Measurements from ENCODE around the gene ENC1. TPM values are rescaled to one million over a fixed set of nuclear protein-coding genes. Genes with fewer than 3 reads are reported as not detected.

The ENC1 gene
- total and polyA plus RNA-seq, 3 donors from 2014 or later: 28.3 to 153 (median 89.7) TPM

GRCh38 chr5:74605759-74606158 is 34.8 kb downstream of the ENC1 start:
- Histone ChIP-seq H3K4me1 (no peaks in the 10 kb centered on the region), H3K4me3 (no peak overlapping the region), H3K9me3 (no peaks in the 10 kb centered on the region), H3K27ac (no peak overlapping the region), H3K27me3 (no peaks in the 10 kb centered on the region), H3K36me3 (ENCODE audit: low read depth, missing control alignments) (no peaks in the 10 kb centered on the region)
- TF ChIP-seq POLR2A (IDR thresholded peaks at IDR 0.05): no peak
- TF ChIP-seq CTCF (IDR thresholded peaks at IDR 0.05): no peak
- no peak for DNase-seq
- intact Hi-C loops (cut with DNase I; ENCODE audit: low total_unique reads): no loop called here
- 89 to 99% methylated on average over 4 of the region's 4 CpGs for WGBS, 2 donors

- H3K4me3 ChIP-seq: no peak overlapping the region
- DNase-seq: no peak
- TF ChIP-seq CTCF (IDR thresholded peaks at IDR 0.05) (no peak), POLR2A (IDR thresholded peaks at IDR 0.05) (no peak)
- WGBS, 2 donors: 85 to 92% methylated on average over 1 of the region's 1 CpG
- H3K27ac ChIP-seq: no peak overlapping the region
- H3K4me1 ChIP-seq: no peaks in the 10 kb centered on the region
- no peaks in the 10 kb centered on the region for H3K9me3 ChIP-seq
- H3K27me3 ChIP-seq: no peaks in the 10 kb centered on the region
- intact Hi-C loops (cut with DNase I; ENCODE audit: low total_unique reads): no loop called here
- H3K36me3 ChIP-seq (ENCODE audit: low read depth, missing control alignments): no peaks in the 10 kb centered on the region
Observed at GRCh38 chr5:74603376-74603775, 37.2 kb downstream of the ENC1 start.

GRCh38 chr5:74599148-74599547 is 41.4 kb downstream of the ENC1 start:
- DNase-seq: no peak
- TF ChIP-seq POLR2A (IDR thresholded peaks at IDR 0.05): no peak
- TF ChIP-seq CTCF (IDR thresholded peaks at IDR 0.05): no peak
- H3K9me3 ChIP-seq: no peaks in the 10 kb centered on the region
- 82 to 95% methylated on average over 2 of the region's 2 CpGs for WGBS, 2 donors
- no peaks in the 10 kb centered on the region for H3K27me3 ChIP-seq
- H3K4me3 ChIP-seq: no peak overlapping the region
- no peak overlapping the region for H3K27ac ChIP-seq
- peaks cover 12% of the 10 kb centered on the region for H3K4me1 ChIP-seq
- H3K36me3 ChIP-seq (ENCODE audit: low read depth, missing control alignments): no peaks in the 10 kb centered on the region
- intact Hi-C loops (cut with DNase I; ENCODE audit: low total_unique reads): no loop called here

GRCh38 chr5:74598731-74599130 is 41.8 kb downstream of the ENC1 start:
- no peak for DNase-seq
- 88 to 96% methylated on average over 2 of the region's 2 CpGs for WGBS, 2 donors
- H3K36me3 ChIP-seq (ENCODE audit: low read depth, missing control alignments): no peaks in the 10 kb centered on the region
- no peak overlapping the region for H3K27ac ChIP-seq
- H3K4me1 ChIP-seq: peaks cover 13% of the 10 kb centered on the region
- intact Hi-C loops (cut with DNase I; ENCODE audit: low total_unique reads): no loop called here
- H3K9me3 ChIP-seq: no peaks in the 10 kb centered on the region
- no peaks in the 10 kb centered on the region for H3K27me3 ChIP-seq
- no peak for TF ChIP-seq POLR2A (IDR thresholded peaks at IDR 0.05)
- TF ChIP-seq CTCF (IDR thresholded peaks at IDR 0.05): no peak
- H3K4me3 ChIP-seq: no peak overlapping the region

GRCh38 chr5:74596927-74597326 is 43.6 kb downstream of the ENC1 start:
- WGBS, 2 donors: 61 to 73% methylated on average over 6 of the region's 6 CpGs
- Histone ChIP-seq H3K36me3 (ENCODE audit: low read depth, missing control alignments) (no peaks in the 10 kb centered on the region), H3K27ac (no peak overlapping the region), H3K9me3 (no peaks in the 10 kb centered on the region), H3K4me1 (peaks cover 13% of the 10 kb centered on the region), H3K4me3 (no peak overlapping the region), H3K27me3 (no peaks in the 10 kb centered on the region)
- DNase-seq: no peak
- TF ChIP-seq CTCF (IDR thresholded peaks at IDR 0.05) (no peak), POLR2A (IDR thresholded peaks at IDR 0.05) (no peak)
- intact Hi-C loops (cut with DNase I; ENCODE audit: low total_unique reads): no loop called here
